ENCODE data around the gene LHX2. TPM values are rescaled to one million over a fixed set of nuclear protein-coding genes. Genes with fewer than 3 reads are reported as not detected.

LHX2 gene
- total and polyA plus RNA-seq, 7 donors, result not detected

DNA sequence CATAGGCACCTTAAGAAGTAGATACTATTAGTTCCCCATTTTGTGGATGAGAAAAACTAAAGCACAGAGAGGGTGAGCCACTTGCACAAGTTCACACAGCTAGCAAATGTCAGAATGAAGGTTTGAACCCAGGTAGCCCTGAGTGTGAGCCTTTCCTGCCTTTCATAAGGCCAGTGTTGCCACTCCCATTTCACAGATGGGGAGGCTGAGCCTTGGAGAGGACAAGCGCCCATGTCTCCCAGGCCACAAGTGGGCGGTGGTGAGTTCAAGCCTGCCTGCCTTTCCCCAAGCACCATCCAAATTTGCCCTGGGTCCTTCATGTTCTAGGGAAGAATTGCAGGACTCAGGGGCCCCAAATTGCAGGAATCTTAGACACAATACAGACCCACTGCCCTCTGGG, 50.6 kb downstream of the LHX2 start:
- 87 to 96% (median 95%) methylated on average over 2 of the region's 2 CpGs for WGBS, 3 donors

DNA sequence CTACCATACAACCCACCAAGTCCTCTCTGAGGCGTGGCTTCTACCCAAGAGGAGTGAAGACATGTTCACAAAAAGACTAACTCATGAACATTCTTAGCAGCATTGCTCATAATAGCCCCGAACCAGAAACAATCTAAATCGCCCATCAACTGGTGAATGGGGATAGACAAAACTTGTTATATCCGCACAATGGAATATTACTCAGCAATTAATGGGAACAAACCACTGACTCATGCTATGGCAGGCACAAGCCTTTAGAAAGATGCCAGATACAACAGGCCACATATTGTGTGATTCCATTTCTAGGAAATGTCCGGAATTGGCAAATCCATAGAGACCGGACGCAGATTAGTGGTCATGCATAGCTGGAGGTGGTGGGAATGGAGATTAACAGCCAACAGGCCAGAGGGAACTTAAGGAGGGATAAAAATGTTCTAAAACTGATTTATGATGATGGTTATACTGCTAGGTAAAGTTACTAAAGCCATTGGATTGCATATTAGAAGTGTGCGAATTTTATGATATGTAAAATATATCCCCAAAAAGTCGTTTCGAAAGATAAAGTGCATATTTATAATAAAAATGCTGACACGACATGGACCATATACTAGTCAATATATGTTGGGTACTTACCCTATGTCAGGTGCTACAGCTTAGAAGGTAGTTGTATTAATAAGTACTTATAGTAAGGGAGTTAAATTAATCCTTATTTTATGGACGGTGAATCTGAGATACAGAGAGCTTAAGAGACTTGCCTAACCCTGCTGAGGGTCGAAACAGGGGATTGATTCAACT, 55.4 kb downstream of the LHX2 start:
- Histone ChIP-seq H3K4me1 (no peaks in the 10 kb centered on the region), H3K4me3 (no peak overlapping the region), H3K36me3 (ENCODE audit: insufficient read depth in 1 of 2, low read depth in 1 of 2) (no peaks in the 10 kb centered on the region), H3K27me3 (ENCODE audit: insufficient read depth in 3 of 3, low read length in 2 of 3) (peaks cover 0 to 4% (median 0%) of the 10 kb centered on the region in 3 donors), H3K9me3 (no peaks in the 10 kb centered on the region), H3K27ac (no peak overlapping the region)
- intact Hi-C loops (cut with DNase I), result no loop called here
- WGBS, 3 donors, result 85 to 86% (median 86%) methylated on average over 13 of the region's 13 CpGs
- no peak for DNase-seq
- ATAC-seq, result no peak
- TF ChIP-seq, protein P1, sequence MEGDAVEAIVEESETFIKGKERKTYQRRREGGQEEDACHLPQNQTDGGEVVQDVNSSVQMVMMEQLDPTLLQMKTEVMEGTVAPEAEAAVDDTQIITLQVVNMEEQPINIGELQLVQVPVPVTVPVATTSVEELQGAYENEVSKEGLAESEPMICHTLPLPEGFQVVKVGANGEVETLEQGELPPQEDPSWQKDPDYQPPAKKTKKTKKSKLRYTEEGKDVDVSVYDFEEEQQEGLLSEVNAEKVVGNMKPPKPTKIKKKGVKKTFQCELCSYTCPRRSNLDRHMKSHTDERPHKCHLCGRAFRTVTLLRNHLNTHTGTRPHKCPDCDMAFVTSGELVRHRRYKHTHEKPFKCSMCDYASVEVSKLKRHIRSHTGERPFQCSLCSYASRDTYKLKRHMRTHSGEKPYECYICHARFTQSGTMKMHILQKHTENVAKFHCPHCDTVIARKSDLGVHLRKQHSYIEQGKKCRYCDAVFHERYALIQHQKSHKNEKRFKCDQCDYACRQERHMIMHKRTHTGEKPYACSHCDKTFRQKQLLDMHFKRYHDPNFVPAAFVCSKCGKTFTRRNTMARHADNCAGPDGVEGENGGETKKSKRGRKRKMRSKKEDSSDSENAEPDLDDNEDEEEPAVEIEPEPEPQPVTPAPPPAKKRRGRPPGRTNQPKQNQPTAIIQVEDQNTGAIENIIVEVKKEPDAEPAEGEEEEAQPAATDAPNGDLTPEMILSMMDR (IDR thresholded peaks at IDR 0.05), result no peak

More for the DNA sequence above, 50.6 kb downstream of the LHX2 start:
- Histone ChIP-seq H3K36me3 (ENCODE audit: insufficient read depth in 1 of 2, low read depth in 1 of 2) (no peaks in the 10 kb centered on the region), H3K27ac (no peak overlapping the region), H3K27me3 (ENCODE audit: insufficient read depth in 3 of 3, low read length in 2 of 3) (peaks cover 0 to 2% (median 0%) of the 10 kb centered on the region in 3 donors), H3K4me1 (no peaks in the 10 kb centered on the region), H3K4me3 (no peak overlapping the region), H3K9me3 (no peaks in the 10 kb centered on the region)
- ATAC-seq, result no peak
- TF ChIP-seq, protein P1 (IDR thresholded peaks at IDR 0.05), result no peak
- intact Hi-C loops (cut with DNase I), result no loop called here
- no peak for DNase-seq

DNA sequence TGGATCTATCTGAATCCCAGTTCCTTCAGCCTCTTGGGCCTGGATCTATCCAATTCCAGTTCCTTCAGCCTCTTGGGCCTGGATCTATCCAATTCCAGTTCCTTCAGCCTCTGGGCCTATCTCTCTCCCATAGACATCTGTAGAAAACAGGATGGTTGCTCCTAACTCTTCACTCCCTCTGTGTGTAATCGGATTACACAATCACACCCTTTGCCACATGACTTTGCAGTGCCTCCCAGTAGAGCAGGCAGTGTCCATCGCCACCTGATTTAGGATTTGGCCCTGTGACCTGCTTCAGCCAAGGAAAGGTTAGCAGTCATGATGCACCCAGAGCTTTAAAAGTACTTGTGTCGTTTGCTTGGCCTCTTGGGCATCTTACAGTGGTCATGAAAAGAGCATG, 56.7 kb downstream of the LHX2 start:
- WGBS, 3 donors, result 84 to 89% (median 86%) methylated on average over 3 of the region's 3 CpGs
- Histone ChIP-seq H3K4me3 (no peak overlapping the region), H3K36me3 (ENCODE audit: insufficient read depth in 1 of 2, low read depth in 1 of 2) (no peaks in the 10 kb centered on the region), H3K27me3 (ENCODE audit: insufficient read depth in 3 of 3, low read length in 2 of 3) (peaks cover 0 to 4% (median 0%) of the 10 kb centered on the region in 3 donors), H3K4me1 (no peaks in the 10 kb centered on the region), H3K27ac (no peak overlapping the region), H3K9me3 (no peaks in the 10 kb centered on the region)
- intact Hi-C loops (cut with DNase I), result no loop called here
- TF ChIP-seq, protein P1 (IDR thresholded peaks at IDR 0.05), result no peak
- DNase-seq (no peak), ATAC-seq (no peak)

DNA sequence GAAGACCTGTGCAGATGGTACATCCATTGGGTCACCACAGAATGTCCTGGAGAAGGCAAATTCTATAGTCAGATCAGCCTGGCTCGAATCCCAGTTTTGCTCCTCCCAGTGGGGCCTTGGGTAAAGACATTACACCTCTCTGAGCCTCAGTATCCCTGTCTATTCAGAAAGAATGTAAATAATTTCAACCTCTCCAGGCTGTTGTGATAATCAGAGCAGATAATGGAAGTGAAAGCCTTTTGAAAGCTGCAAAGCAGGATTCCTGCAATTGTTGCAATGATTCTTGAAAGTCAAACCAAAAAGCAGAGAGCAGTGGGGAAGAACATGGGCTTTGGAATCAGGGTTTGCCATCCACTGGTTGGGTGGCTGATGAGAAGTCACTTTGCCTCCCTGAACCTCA, 63.2 kb downstream of the LHX2 start:
- 72 to 87% (median 75%) methylated on average over 1 of the region's 1 CpG for WGBS, 3 donors

More for the DNA sequence above, 63.2 kb downstream of the LHX2 start:
- intact Hi-C loops (cut with DNase I), result no loop called here
- DNase-seq (no peak), ATAC-seq (no peak)
- Histone ChIP-seq H3K27me3 (ENCODE audit: insufficient read depth in 3 of 3, low read length in 2 of 3) (peaks cover 0 to 3% (median 0%) of the 10 kb centered on the region in 3 donors), H3K9me3 (no peaks in the 10 kb centered on the region), H3K27ac (no peak overlapping the region), H3K4me1 (no peaks in the 10 kb centered on the region), H3K36me3 (ENCODE audit: insufficient read depth in 1 of 2, low read depth in 1 of 2) (no peaks in the 10 kb centered on the region), H3K4me3 (no peak overlapping the region)
- TF ChIP-seq, protein P1 (IDR thresholded peaks at IDR 0.05), result no peak

Data from psoas muscle (tissue), 8 donors.